GM18907 (cell line): ENCODE results near the gene EXO1.
A peak's percentile ranks its signal among the peaks of the same experiment; 100 is the strongest.
"Not testable (repeated sequence)": the region's sequence is repeated elsewhere in the genome, so short reads cannot be mapped to it uniquely, and the experiment has no call there.

Source experiments
- ATAC-seq: cut with Tn5 transposase; IDR thresholded peaks from one replicate; pipeline ENCODE4 v1.9.1; 2021; ENCODE audit warnings: mild to moderate bottlenecking, moderate library complexity; ENCODE audit not compliant: unreplicated experiment

Gene EXO1

DNA sequence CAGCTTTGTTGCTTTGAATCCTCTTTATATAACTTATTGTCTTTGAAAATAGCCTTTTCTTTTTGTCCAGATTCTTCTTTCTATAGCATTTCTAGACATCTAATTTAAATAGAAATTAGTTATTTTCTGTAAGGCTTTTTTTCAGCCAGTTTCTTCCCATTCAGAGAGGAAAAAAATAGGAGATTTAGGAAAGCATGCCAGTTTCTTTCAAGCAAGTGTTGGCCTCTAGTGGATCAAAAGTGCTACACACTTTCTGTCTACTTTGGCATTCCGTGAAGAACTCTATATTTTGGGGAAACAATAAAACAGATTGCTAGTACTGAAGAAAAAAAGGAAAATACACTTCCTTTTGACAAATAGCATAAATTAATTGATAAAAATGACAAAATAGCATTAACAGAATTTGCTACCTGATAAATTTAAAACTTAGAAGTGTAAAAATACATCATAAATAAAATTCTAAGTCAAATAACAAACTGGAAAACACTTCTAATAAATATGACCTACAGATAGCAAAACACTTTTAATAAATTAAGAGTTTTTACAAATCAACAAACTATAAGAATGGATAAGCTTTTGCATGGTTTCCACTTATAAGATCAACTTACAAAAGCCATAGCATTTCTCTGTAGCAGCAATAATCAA is 13.1 kb upstream of the EXO1 start:
- no peak for ATAC-seq

GRCh38 chr1:241836941-241837340 is 11.1 kb upstream of the EXO1 start:
- no peak for ATAC-seq

GRCh38 chr1:241837416-241837815 is 10.6 kb upstream of the EXO1 start:
- no peak for ATAC-seq

DNA sequence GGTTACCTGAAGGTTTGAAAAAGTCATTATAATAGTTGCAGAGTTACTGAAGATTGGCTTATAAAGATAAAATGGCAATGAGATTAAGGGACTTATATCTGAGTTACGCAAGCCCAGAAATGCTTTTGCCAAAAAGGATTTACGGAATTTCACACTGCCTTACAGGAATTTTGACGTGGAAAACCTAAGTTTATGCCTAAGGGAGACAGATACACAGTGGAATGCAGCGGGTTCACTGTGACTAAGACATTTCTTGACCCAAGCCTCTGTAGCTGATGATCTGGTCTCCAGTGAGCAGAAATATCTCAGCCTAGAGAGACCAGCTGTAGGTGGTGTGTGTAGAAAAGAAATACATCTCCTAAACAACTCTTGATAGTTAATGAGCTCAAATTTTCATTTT is 10.1 kb upstream of the EXO1 start:
- no peak for ATAC-seq

DNA sequence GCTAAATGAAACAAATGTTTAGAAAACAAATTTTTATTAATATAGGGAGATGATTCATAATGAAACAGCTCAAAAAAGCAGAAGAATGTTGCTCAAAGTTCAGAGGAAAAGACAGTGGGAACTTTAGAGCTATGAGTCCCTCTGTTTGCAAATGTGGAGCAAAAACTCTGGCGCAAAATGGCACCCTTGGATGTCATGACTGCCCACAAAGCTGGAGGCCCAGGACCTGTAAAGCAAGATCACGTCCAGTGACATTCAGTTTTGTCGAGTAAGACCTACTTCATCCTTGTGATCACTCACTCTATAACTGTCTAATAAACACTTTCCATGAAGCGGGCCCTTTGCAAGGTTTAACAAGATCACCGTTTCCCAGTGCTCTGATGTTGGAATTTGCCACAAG is 9.1 kb upstream of the EXO1 start:
- no peak for ATAC-seq

DNA sequence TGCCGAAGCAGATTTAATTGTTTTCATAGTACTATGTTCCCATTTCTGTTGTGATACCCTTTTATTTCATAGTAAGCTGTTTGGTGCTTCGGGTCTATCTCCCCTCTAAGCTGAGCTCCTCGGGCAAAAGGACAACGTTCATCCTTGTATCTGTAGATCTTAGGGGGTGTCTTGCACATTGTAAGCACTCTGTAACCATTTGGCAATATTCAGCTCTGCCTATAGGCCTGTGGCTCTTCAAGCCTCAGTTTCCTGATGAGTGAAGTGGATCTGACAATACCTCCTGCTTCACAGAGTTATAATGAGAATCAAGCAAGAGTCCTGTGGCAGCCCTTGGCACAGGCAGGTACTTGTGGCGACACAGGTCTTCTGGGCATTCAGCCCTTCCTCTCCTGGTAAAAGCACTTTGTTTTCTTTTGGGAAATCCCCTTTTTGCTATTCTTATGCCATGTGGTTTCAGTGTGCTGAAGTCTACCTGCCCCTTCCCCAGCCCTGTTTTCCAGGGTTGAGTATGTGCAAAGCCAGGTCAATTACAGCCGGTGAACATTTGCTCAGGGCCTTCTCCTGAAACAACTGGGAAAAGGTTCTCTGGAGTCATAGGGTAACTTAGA is 8.5 kb upstream of the EXO1 start:
- ATAC-seq, result peak; percentile 72

- no peak for ATAC-seq
These were observed 7.8 kb upstream of the EXO1 start for GRCh38 chr1:241840164-241840563.

GRCh38 chr1:241841691-241842090 is 6.3 kb upstream of the EXO1 start:
- no peak for ATAC-seq

DNA sequence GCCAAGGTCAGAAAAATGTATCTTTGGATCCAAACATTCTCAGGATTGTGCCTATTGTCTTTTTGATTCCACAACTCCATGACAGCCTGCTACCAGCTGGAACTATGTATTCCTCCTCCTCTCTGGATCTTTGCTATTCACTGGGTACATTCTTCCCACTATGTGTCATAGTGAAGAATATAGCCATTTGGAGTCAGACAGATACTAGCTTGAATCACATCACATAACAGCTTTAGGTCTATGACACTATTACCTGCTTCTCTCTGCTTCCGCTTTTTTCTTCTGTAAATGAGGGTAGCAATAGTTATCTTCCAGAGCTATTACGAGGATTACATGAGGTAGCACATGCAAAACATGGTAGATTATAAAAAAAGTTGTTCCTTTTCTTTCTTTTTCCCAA is 5.4 kb upstream of the EXO1 start:
- ATAC-seq, result no peak

GRCh38 chr1:241844593-241844992 is 3.4 kb upstream of the EXO1 start:
- ATAC-seq, result no peak

- ATAC-seq, result no peak
These were observed 1.6 kb upstream of the EXO1 start for GRCh38 chr1:241846375-241846774.

DNA sequence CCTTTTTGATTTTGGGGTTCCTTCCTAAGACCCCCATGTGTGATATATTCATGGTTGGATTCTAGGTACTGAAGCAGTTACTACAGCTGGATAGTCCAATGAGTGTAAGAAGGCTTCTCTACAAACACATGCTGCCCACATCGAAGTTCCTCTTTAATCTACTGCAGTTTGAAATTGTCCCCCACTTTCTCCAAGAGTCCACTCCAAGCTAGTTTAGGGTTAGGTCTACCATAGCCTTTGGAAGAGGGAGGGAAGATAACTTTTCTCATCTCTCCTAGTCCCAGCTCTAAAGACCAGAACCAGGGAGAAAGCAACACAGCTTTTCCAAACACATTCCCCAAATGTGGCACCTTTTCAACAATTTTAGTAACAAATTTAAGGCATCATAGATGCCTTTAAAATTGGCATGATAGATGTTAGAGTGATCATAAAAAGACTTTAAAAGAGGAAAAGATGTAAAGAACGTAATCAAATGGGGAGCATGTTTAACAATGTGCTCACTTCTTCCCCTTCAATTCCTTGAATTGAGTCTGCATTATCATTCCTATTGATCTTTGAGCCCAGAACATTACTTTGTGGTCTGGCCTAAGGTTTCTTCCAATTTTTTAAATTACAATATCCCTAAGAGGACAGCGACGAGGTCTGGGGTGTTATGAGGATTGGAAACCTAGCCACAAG is 1.0 kb upstream of the EXO1 start:
- no peak for ATAC-seq

DNA sequence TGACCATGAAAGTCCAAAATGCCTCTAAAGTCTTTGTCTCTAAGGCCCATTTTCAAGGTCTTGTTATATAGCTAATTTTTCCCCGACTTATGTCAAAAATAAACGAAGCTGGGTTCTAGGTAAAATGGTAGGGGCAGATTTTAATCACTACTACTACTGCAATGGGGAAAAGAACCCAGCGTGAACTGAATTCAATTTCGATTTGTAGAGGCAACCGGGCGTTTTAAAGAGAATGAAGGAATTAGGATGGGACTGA is 536 bp upstream of the EXO1 start:
- no peak for ATAC-seq

DNA sequence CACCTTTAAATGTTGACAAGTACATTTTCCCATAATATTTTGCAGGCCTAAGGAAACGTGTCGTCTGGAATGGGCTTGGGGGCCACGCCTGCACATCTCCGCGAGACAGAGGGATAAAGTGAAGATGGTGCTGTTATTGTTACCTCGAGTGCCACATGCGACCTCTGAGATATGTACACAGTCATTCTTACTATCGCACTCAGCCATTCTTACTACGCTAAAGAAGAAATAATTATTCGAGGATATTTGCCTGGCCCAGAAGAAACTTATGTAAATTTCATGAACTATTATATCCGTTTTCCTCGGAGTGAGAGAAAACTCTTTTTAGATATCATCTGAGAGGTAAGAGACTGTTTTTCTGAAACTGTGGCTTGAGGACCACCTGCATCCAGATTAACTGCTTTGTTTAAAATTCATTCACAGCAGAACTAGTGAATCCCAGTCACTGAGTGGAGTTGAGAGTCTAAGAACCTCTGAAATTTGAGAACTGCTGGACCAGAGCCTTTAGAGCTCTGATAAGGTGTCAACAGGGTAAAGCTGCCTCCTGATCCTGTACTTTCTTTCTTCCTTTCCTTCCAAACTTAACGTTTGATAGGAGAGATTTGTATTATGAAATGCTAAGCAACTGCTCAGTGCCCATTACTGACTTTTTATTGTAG is 811 bp downstream of the EXO1 start:
- ATAC-seq, result peak; percentile 15

- ATAC-seq, result no peak
These were observed 1.3 kb downstream of the EXO1 start for GRCh38 chr1:241849345-241849695.

- not testable (repeated sequence) for ATAC-seq
These were observed 7.6 kb downstream of the EXO1 start for GRCh38 chr1:241855545-241856140.

GRCh38 chr1:241857131-241857530 is 9.1 kb downstream of the EXO1 start:
- peak; percentile 84 for ATAC-seq

DNA sequence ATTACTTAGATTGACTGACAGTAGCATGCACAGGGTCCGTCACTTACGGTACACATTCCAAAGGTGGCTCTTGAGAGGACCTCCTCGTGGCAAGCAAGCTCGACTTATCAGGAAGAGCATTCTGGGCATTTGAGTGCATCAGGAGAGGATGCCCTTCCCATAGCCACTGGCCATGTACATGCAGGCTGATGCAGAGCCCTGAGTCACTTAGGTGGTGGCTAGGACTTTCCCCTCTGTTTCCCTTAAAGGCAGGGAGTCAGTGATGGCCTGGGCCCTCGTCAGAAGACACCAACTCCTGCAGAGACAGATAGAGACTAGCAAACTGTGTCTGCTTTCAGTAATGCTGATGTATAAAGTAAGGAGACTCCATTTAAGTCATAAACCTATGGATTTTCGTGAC is 12.9 kb downstream of the EXO1 start:
- no peak for ATAC-seq

- no peak for ATAC-seq
These were observed 21.0 kb downstream of the EXO1 start for GRCh38 chr1:241869022-241869421.

GRCh38 chr1:241870336-241870735 is 22.3 kb downstream of the EXO1 start:
- ATAC-seq, result no peak

DNA sequence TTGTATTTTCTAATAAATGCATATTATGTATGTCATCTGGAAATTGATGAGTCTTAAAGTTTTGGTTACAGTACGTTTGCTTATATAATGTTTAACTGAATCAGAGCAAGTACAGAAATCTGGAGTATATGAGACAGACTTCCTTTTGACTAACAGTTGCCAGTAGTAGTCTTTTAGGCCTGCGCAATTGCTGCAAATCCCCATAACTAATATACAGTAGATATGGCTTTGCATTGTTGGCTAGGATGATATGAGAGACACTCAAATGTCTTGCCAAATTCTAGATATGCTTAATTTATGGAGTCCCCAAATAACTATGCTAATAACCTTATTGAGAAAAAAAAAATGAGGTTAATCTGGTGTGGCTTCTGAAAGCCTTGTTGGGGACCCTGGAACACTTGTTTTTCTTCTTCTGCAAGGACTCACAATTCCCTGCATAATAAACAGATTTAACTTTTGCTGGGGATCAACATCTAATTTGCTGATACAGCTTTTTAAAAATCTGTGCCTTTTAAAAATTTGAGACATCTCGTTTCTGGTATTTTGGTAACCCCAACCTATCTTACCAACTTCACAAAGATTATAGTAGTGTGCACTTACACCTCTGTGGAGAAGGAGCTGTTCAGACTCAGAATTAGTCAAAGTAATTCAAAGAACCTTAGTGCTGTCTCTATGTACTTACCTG is 22.9 kb downstream of the EXO1 start:
- no peak for ATAC-seq
